Putamen (tissue), 1 donor: ENCODE results near the gene AP3B1.

ENCODE experiments used
- DNase-seq: peaks from one replicate; pipeline ENCODE4 v3.0.0-alpha.2; 2016; ENCODE audit warnings: low spot score

Gene AP3B1

DNA sequence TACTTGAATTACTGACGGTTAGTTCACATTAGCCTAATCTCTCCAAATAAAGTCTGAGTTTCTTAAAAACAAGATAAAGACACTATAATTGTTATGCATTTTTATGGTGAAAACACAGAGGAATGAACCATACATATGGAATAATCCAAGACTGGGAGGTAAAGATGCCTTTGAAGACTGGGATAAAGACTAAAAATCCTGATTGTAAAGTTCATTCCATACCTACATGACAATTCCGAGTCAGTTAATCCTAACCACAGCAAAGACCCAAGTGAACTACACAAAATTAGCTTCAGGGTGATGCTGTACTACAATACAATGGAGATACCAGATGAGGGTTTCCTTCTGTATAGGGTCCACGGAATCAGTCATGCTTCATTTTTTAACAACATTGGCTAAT lies 6.3 kb downstream of the AP3B1 start:
- no peak for DNase-seq

- no peak for DNase-seq
Measured at GRCh38 chr5:78287833-78288232, 6.7 kb downstream of the AP3B1 start.

DNA sequence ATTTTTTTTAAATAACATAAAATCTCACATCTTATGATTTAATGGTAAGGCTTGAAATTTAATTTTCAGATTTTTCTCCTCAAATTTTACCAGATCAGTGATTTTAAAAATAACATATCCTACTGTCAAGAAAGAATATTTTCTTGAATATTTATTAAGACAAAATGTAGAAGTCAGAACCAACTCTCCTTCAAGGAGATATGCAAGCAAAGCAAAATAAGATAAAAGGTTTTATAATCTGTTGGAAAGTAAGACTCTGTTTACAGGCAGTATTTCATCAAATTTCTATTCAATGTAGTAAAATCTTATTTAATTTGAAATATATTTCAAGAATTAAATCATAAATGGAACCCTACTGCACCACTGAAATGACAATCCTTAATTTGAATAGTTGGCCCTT lies 7.3 kb downstream of the AP3B1 start:
- DNase-seq = no peak

DNA sequence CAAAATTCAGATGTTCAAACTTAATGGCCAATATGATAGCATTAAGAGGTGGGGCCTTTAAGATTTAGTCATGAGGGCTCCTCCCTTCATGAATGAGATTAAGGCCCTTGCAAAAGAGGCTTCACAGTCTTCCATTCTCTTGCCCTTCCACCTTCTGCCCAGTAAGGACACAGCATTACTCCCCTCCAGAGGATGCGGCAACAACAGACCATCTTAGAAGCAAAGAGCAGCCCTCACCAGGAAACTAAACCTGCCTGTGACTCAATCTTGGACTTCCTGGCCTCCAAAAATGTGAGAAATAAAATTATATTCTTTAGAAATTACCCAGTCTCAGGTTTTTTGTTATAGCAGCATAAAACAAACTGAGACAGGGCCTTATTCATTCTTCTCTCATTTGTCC lies 8.2 kb downstream of the AP3B1 start:
- no peak for DNase-seq

DNA sequence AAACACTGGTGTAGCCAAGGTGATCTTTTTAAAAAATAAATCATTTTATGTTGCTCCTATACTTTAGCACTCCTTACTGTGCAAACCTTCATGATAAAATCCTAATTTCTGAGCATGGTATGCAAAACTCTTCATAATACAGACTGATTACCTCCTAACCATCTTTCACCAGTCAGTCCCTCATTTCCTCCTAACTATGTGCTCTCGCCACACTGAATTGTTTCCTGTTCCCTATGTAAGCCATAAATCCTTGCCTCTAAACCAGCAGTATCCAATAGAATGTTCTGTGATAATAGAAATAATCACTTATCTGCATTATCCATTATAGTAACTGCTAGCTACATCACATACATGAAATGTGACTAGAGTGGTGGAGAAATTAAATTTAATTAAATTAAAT lies 10.7 kb downstream of the AP3B1 start:
- DNase-seq = no peak

- DNase-seq = no peak
Measured at GRCh38 chr5:78283105-78283504, 11.4 kb downstream of the AP3B1 start.

- DNase-seq = peak; percentile 77
Measured at GRCh38 chr5:78280261-78280660, 14.2 kb downstream of the AP3B1 start.

- no peak for DNase-seq
Measured at GRCh38 chr5:78279194-78279593, 15.3 kb downstream of the AP3B1 start.

- no peak for DNase-seq
Measured at GRCh38 chr5:78277715-78278114, 16.8 kb downstream of the AP3B1 start.

- no peak for DNase-seq
Measured at GRCh38 chr5:78275998-78276543, 18.4 kb downstream of the AP3B1 start.

GRCh38 chr5:78274540-78275197 lies 19.8 kb downstream of the AP3B1 start:
- no peak for DNase-seq

- no peak for DNase-seq
Measured at GRCh38 chr5:78273436-78273835, 21.1 kb downstream of the AP3B1 start.

GRCh38 chr5:78271766-78272165 lies 22.7 kb downstream of the AP3B1 start:
- no peak for DNase-seq

DNA sequence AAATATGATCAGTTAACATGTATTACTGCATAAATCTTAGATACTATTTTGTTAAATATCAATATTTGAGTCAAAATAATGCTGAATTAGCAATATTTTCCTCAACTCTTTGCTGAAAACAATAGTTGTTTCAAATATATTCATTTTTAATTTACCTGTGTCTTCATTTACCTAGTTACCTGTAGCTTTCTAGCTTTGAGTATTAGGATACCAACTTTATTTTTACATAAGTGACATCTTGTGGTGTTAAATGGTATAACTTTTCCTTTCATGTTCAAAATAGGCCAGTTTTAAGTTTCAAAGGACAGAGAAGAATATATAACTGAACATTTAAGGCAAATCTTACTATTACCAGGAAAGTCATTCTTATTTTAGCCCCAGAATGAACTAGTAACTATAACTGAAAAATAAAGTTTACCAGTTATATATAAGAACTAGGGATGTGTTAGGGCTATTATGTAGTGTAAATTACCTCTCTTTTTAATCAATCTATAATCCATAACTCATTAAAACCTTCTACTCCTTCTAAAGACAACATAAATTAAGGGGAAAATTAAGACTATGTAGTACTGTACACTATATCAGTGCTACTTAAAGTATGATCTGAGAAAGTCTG lies 25.3 kb downstream of the AP3B1 start:
- no peak for DNase-seq

DNA sequence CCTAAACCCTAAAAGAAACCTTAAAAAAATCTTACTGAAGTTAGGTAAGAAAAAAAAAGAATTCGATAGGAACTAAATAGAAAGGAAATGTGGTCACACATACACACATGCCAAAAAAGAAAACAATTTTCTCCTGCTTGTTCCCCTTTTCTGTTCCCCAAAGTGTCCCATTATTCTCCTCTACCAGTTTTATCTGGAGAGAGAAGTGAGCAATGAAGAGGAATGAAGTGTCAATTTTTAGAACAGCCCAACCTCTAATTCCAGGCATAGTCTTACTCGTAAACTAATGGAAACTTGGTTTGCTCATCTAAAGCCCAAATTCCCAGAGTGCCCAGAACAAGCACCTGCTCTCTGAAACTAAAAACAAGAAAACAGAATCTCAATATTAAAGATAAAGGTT lies 26.1 kb downstream of the AP3B1 start:
- no peak for DNase-seq

DNA sequence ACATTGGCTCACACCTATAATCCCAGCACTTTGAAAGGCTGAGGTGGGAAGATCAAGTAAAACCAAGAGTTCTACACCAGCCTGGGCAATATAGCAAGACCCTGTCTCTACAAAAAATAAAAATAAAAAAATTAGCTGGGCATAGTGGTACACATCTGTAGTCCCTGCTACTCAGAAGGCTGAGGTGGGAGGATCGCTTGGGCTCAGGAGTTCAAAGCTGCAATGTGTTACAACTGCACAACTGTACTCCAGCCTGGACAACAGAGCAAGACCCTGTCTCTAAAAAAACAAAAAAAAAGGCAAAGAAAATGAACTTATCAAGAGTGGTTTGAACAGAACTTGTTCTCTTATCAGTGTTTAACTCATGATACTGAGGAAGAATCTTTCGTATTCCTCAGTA lies 29.3 kb downstream of the AP3B1 start:
- DNase-seq = no peak

DNA sequence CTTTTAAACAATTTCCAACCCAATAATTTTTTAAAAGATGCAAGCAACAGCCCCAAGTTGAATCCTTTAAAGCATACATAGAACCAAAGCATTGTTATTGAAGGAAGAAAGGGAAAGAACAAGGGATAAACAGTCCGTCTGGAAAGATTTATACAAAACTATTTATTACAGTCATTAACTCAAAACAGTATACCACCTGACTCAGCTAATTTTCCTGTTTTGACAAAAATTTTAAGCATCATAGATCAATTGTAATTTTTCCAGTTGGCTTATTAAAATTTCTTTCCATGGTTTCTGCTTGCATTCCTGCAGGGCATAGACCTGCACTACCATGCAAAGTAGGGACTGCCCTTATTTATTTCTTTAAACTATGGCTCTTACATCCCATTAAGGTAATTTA lies 29.9 kb downstream of the AP3B1 start:
- DNase-seq = no peak

GRCh38 chr5:78260771-78261170 lies 33.7 kb downstream of the AP3B1 start:
- no peak for DNase-seq

GRCh38 chr5:78253201-78253600 lies 41.3 kb downstream of the AP3B1 start:
- no peak for DNase-seq

- no peak for DNase-seq
Measured at GRCh38 chr5:78252715-78253114, 41.8 kb downstream of the AP3B1 start.

DNA sequence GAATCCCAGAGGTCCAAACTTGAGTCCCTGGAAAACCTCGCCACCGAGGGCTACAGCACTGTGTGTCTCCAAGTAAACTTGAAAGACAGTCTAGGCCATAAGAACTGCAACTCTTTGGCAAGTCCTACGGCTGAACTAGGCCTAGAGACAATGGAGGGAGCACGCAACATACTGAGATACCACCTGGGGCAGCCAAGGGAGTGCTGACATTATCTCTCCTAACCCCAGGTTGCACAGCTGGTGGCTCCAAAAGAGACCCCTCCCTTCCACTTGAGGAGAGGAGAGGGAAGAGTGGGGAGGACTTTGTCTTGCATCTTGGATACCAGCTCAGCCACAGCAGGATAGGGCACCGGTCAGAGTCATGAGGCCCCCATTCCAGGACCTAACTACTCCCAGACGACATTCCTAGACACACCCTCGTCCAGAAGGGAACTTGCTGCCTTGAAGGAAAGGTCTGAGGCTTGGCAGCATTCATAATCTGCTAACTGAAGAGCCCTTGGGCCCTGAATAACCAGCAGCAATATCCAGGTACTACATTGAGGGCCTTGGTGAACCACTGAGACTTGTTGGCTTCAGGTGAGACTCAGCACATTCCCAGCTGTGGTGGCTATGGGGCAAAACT lies 42.7 kb downstream of the AP3B1 start:
- DNase-seq = no peak

DNA sequence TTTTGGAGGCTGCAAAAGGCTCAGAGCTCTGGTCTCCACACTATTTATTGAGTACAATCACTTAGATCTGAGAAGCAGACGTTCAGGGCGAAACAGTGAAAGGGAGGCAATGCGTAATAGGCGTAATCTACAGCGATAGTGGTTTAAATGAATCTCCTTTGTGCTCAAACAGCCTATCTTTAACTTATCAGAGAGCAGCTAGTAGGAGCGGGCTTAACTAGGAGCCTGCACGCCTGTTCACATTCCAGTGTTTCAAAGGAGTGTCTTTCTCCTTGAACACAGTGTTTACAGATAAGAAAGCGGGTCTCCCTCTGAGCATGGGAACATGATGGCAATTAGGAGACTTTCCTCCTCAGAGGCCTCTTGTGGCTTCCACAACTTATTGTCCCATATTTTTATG lies 49.4 kb downstream of the AP3B1 start:
- DNase-seq = no peak

DNA sequence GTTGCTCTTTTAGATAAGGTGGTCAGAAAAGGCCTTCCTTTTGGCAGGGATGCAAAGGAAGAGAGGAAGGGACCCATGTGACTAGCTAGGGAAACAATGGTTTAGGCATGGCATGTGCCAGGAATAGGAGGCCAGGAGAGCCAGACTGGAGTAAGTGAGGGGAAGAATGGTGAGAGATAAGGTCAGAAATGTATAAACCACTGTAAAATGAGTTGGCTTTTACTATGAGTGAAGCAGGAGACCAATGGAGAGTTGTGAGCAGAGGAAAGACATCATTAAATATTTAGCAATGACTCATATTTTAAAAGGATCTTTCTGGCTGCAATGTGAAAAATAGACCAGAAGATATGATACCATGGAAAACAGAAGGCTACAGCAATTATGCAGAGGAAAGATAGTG lies 50.9 kb downstream of the AP3B1 start:
- no peak for DNase-seq
